Adrenal gland (tissue), 5 donors: ENCODE data around the gene TRPV4.

Experiments
- CTCF ChIP-seq, 6 experiments: fragments of 450-650 bp in 4 of 6; fragments of 200-600 bp in 2 of 6; sonication (generic) in 1 of 6; IDR thresholded peaks; 1 replicate in 5 of 6; 2 replicates in 1 of 6; pipeline versions ENCODE4 v1.5.1 to v1.8.0; 2016 to 2021; ENCODE audit warnings: antibody characterized with exemption in 6 of 6, mild to moderate bottlenecking in 2 of 6, moderate library complexity in 1 of 6
- POLR2A ChIP-seq, 2 donors: fragments of 450-650 bp; IDR thresholded peaks; one replicate each; pipeline ENCODE4 v1.6.1; 2017; ENCODE audit warnings: antibody characterized with exemption in 2 of 2, mild to moderate bottlenecking in 2 of 2, moderate library complexity in 1 of 2
- donor health status: DM: no; HTN: no; CAD: no.

GRCh38 chr12:109804820-109805761 lies 28.1 kb downstream of the TRPV4 start:
- no peak for TF ChIP-seq POLR2A (IDR thresholded peaks at IDR 0.05)
- peak; percentile 91 to 98 (median 94) for TF ChIP-seq CTCF (IDR thresholded peaks at IDR 0.05)
